ENCODE data around the gene STXBP1.

STXBP1 gene

GRCh38 chr9:127739614-127740330 is 127.7 kb downstream of the STXBP1 start:
- FAIRE-seq: no peak

- no peak for FAIRE-seq
Observed at GRCh38 chr9:127741831-127742434, 129.9 kb downstream of the STXBP1 start.

All from colon (tissue), 2 donors.